SK-N-SH treated with all-trans-retinoic acid at 6 μM for 48 hours (cell line): ENCODE results near the gene ARSK.

ENCODE experiments used
- ATAC-seq: fragments of 200-7000 bp; cut with Tn5 transposase; 3 replicates; pipeline ENCODE4 v1.9.1; 2020; ENCODE audit warnings: mild to moderate bottlenecking, moderate library complexity
- ARNTL ChIP-seq: fragments of 450-650 bp; formaldehyde crosslinking; IDR thresholded peaks from 2 replicates; pipeline ENCODE4 v1.5.0; 2020; ENCODE audit warnings: low read depth, mild to moderate bottlenecking, moderate library complexity, borderline replicate concordance
- BACH2 ChIP-seq: fragments of 250-450 bp; sonication (Bioruptor Pico); IDR thresholded peaks from 2 replicates; pipeline ENCODE4 v1.9.0; 2021; ENCODE audit warnings: mild to moderate bottlenecking, borderline replicate concordance
- CSDC2 ChIP-seq: fragments of 250-450 bp; sonication (Bioruptor Pico); IDR thresholded peaks from 2 replicates; pipeline ENCODE4 v1.5.0; 2020; ENCODE audit warnings: mild to moderate bottlenecking, moderate library complexity
- ESRRG ChIP-seq: fragments of 250-450 bp; sonication (Bioruptor Pico); IDR thresholded peaks from 2 replicates; pipeline ENCODE4 v1.6.1; 2021; ENCODE audit warnings: mild to moderate bottlenecking
- ISL1 ChIP-seq: fragments of 250-450 bp; sonication (Bioruptor Pico); IDR thresholded peaks from 2 replicates; pipeline ENCODE4 v2.1.2; 2022; ENCODE audit warnings: mild to moderate bottlenecking, moderate library complexity
- OSR1 ChIP-seq: fragments of 250-450 bp; sonication (Bioruptor Pico); IDR thresholded peaks from 2 replicates; pipeline ENCODE4 v1.8.0; 2022; ENCODE audit warnings: moderate library complexity, mild to moderate bottlenecking, inconsistent platforms
- PPARA ChIP-seq: fragments of 250-450 bp; sonication (Bioruptor Pico); IDR thresholded peaks from 2 replicates; pipeline ENCODE4 v1.5.0; 2020; ENCODE audit warnings: mild to moderate bottlenecking, borderline replicate concordance
- RARB ChIP-seq: fragments of 250-450 bp; sonication (Bioruptor Pico); IDR thresholded peaks from 2 replicates; pipeline ENCODE4 v1.8.0; 2021; ENCODE audit warnings: mild to moderate bottlenecking, moderate library complexity
- SNAI2 ChIP-seq: fragments of 250-450 bp; sonication (Bioruptor Pico); IDR thresholded peaks from 2 replicates; pipeline ENCODE4 v1.5.0; 2020; ENCODE audit warnings: mild to moderate bottlenecking, moderate library complexity
- TCF4 ChIP-seq: fragments of 250-450 bp; sonication (Bioruptor Pico); IDR thresholded peaks from 2 replicates; pipeline ENCODE4 v1.8.0; 2021; ENCODE audit warnings: mild to moderate bottlenecking, moderate library complexity, borderline replicate concordance
- TOX ChIP-seq: fragments of 250-450 bp; sonication (Bioruptor Pico); IDR thresholded peaks from 2 replicates; pipeline ENCODE4 v1.8.0; 2021; ENCODE audit warnings: mild to moderate bottlenecking, moderate library complexity, borderline replicate concordance
- ZFP30 ChIP-seq: fragments of 450-650 bp; formaldehyde crosslinking; IDR thresholded peaks from 2 replicates; pipeline ENCODE4 v1.5.0; 2022; ENCODE audit warnings: mild to moderate bottlenecking, moderate library complexity
- ZNF565 ChIP-seq: fragments of 450-650 bp; formaldehyde crosslinking; conservative IDR thresholded peaks from 2 replicates; pipeline ENCODE4 v1.5.0; 2020; ENCODE audit warnings: low read depth, mild to moderate bottlenecking, moderate library complexity
- ZNF70 ChIP-seq: fragments of 450-650 bp; formaldehyde crosslinking; IDR thresholded peaks from 2 replicates; pipeline ENCODE4 v1.5.0; 2020; ENCODE audit warnings: mild to moderate bottlenecking, moderate library complexity
- ZNF8 ChIP-seq: fragments of 450-650 bp; formaldehyde crosslinking; IDR thresholded peaks from 2 replicates; pipeline ENCODE4 v1.5.0; 2020; ENCODE audit warnings: mild to moderate bottlenecking, moderate library complexity
- TF ChIP-seq, protein P1 (sequence below): fragments of 250-450 bp; sonication (Bioruptor Pico); IDR thresholded peaks from 2 replicates; pipeline ENCODE4 v1.5.0; 2020; ENCODE audit warnings: mild to moderate bottlenecking, moderate library complexity
- TF ChIP-seq, protein P2 (sequence below): fragments of 250-450 bp; sonication (Bioruptor Pico); IDR thresholded peaks from 2 replicates; pipeline ENCODE4 v1.5.1; 2021; ENCODE audit warnings: mild to moderate bottlenecking, moderate library complexity
- TF ChIP-seq, protein P3 (sequence below): fragments of 250-450 bp; sonication (Bioruptor Pico); IDR thresholded peaks from 2 replicates; pipeline ENCODE4 v1.8.0; 2021; ENCODE audit warnings: low read depth, mild to moderate bottlenecking, moderate library complexity, borderline replicate concordance
- TF ChIP-seq, protein P4 (sequence below): fragments of 250-450 bp; sonication (Bioruptor Pico); IDR thresholded peaks from 2 replicates; pipeline ENCODE4 v1.5.1; 2020; ENCODE audit warnings: low read depth, mild to moderate bottlenecking, moderate library complexity

ARSK gene

DNA sequence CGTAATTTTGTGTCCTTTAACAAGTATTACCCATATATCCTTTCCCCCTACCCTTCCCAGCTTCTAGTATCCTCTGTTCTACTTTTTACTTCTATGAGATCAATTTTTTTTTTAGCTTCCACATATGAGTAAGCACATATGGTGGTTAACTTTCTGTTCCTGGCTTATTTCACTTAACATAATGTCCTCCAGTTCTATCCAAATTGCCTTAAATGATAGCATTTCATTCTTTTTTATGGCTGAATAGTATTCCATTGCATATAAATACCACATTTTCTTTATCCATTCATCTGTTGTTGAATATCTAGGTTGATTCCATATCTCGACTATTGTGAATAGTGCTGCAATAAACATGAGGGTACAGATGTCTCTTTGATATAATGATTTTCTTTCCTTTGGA lies 36.5 kb upstream of the ARSK start:
- TF ChIP-seq ZNF70 (CRISPR knock-in tag), result peak; percentile 73
- TF ChIP-seq ESRRG, result no peak
- no peak for ATAC-seq

DNA sequence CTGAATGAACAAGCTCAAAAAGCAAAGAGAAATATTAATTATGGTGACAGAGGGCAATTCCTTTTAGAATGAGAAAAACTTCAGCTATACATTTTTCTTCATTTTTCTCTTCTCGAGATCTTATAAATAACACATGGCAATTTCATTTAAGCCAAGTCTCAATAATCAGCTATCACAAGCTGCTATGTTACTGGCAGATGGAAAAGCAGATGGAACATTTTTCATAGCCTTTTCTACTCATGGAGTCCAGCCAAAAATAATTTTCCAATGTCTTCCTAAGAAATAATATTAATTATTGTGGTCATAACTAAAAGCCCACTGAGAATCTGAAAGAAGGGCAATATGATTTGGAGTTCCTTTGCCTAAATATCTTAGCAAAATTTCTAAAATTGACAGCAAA lies 35.8 kb upstream of the ARSK start:
- ATAC-seq, result no peak
- TF ChIP-seq OSR1 (CRISPR knock-in tag), result no peak
- TF ChIP-seq, protein P1, sequence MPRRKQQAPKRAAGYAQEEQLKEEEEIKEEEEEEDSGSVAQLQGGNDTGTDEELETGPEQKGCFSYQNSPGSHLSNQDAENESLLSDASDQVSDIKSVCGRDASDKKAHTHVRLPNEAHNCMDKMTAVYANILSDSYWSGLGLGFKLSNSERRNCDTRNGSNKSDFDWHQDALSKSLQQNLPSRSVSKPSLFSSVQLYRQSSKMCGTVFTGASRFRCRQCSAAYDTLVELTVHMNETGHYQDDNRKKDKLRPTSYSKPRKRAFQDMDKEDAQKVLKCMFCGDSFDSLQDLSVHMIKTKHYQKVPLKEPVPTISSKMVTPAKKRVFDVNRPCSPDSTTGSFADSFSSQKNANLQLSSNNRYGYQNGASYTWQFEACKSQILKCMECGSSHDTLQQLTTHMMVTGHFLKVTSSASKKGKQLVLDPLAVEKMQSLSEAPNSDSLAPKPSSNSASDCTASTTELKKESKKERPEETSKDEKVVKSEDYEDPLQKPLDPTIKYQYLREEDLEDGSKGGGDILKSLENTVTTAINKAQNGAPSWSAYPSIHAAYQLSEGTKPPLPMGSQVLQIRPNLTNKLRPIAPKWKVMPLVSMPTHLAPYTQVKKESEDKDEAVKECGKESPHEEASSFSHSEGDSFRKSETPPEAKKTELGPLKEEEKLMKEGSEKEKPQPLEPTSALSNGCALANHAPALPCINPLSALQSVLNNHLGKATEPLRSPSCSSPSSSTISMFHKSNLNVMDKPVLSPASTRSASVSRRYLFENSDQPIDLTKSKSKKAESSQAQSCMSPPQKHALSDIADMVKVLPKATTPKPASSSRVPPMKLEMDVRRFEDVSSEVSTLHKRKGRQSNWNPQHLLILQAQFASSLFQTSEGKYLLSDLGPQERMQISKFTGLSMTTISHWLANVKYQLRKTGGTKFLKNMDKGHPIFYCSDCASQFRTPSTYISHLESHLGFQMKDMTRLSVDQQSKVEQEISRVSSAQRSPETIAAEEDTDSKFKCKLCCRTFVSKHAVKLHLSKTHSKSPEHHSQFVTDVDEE (CRISPR knock-in tag), result no peak
- no peak for TF ChIP-seq PPARA (CRISPR knock-in tag)

DNA sequence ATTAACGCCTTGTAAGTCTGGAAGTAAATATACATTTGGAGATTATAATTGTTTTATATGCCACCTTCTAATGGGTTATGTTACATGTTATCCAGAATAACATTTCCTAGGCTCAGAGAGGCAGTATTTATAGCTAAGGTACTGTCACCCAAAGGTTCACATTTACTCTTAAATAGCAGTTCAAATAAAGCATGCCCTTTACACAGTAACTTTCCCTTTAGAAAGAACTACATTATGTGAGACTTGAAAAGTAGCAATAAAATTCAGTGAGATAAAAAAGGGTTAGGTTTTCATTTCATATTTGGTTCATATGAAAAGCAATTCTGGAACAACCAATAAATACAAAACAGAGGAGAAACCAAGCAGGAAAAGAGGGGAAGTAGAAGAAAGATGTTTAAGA lies 35.2 kb upstream of the ARSK start:
- ATAC-seq, result no peak
- TF ChIP-seq ZFP30 (CRISPR knock-in tag) (no peak), PPARA (CRISPR knock-in tag) (no peak), ZNF8 (no peak), TOX (CRISPR knock-in tag) (no peak), RARB (CRISPR knock-in tag) (no peak), CSDC2 (no peak), SNAI2 (CRISPR knock-in tag) (no peak), ARNTL (no peak), BACH2 (CRISPR knock-in tag) (no peak), TCF4 (CRISPR knock-in tag) (no peak)
- TF ChIP-seq, protein P2, sequence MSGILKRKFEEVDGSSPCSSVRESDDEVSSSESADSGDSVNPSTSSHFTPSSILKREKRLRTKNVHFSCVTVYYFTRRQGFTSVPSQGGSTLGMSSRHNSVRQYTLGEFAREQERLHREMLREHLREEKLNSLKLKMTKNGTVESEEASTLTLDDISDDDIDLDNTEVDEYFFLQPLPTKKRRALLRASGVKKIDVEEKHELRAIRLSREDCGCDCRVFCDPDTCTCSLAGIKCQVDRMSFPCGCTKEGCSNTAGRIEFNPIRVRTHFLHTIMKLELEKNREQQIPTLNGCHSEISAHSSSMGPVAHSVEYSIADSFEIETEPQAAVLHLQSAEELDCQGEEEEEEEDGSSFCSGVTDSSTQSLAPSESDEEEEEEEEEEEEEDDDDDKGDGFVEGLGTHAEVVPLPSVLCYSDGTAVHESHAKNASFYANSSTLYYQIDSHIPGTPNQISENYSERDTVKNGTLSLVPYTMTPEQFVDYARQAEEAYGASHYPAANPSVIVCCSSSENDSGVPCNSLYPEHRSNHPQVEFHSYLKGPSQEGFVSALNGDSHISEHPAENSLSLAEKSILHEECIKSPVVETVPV (CRISPR knock-in tag), result no peak
- TF ChIP-seq, protein P3, sequence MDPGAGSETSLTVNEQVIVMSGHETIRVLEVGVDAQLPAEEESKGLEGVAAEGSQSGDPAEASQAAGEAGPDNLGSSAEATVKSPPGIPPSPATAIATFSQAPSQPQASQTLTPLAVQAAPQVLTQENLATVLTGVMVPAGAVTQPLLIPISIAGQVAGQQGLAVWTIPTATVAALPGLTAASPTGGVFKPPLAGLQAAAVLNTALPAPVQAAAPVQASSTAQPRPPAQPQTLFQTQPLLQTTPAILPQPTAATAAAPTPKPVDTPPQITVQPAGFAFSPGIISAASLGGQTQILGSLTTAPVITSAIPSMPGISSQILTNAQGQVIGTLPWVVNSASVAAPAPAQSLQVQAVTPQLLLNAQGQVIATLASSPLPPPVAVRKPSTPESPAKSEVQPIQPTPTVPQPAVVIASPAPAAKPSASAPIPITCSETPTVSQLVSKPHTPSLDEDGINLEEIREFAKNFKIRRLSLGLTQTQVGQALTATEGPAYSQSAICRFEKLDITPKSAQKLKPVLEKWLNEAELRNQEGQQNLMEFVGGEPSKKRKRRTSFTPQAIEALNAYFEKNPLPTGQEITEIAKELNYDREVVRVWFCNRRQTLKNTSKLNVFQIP (CRISPR knock-in tag), result no peak
- TF ChIP-seq, protein P1 (CRISPR knock-in tag), result no peak

DNA sequence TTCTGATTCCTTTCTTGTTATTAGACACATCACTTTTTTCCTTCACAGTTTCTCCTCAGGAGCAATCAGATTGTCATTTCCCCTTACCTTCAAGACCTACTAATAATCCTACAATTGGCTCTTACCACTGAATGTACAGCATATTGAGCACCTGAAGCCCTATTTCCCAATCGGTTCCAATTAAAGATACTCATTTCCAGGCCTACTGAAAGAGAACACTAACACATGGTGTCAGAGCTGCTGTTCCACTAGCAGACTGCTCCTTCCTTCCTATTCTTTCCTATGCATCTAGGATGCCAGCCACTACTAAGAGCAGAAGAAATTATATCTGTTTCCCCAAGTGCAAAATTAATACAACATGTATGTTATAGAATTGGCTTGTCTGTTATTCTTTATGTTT lies 34.7 kb upstream of the ARSK start:
- no peak for ATAC-seq
- TF ChIP-seq, protein P2 (CRISPR knock-in tag), result no peak
- no peak for TF ChIP-seq ISL1 (CRISPR knock-in tag)
- TF ChIP-seq ZNF8, result no peak
- no peak for TF ChIP-seq TCF4 (CRISPR knock-in tag)
- TF ChIP-seq, protein P1 (CRISPR knock-in tag), result no peak
- TF ChIP-seq ESRRG, result no peak
- TF ChIP-seq ZNF565 (CRISPR knock-in tag), result no peak
- TF ChIP-seq ZFP30 (CRISPR knock-in tag), result no peak
- no peak for TF ChIP-seq ZNF70 (CRISPR knock-in tag)
- TF ChIP-seq BACH2 (CRISPR knock-in tag), result no peak
- TF ChIP-seq SNAI2 (CRISPR knock-in tag), result no peak
- TF ChIP-seq, protein P4, sequence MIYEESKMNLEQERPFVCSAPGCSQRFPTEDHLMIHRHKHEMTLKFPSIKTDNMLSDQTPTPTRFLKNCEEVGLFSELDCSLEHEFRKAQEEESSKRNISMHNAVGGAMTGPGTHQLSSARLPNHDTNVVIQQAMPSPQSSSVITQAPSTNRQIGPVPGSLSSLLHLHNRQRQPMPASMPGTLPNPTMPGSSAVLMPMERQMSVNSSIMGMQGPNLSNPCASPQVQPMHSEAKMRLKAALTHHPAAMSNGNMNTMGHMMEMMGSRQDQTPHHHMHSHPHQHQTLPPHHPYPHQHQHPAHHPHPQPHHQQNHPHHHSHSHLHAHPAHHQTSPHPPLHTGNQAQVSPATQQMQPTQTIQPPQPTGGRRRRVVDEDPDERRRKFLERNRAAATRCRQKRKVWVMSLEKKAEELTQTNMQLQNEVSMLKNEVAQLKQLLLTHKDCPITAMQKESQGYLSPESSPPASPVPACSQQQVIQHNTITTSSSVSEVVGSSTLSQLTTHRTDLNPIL, result no peak
- TF ChIP-seq, protein P3 (CRISPR knock-in tag), result no peak
